K562 (cell line): ENCODE results near the gene DCHS2. TPM values are rescaled to one million over a fixed set of nuclear protein-coding genes. Genes with fewer than 3 reads are reported as not detected.

Experiments used
- ATAC-seq: fragments of 200-7000 bp; cut with Tn5 transposase; 3 replicates; pipeline ENCODE4 v1.9.1; 2020; ENCODE audit warnings: moderate library complexity
- BruUV-seq: library from RNA; stranded (reverse); fragments of 400-500 nt; replicated peaks from 2 replicates; lab custom pipeline; 2021; lab: Mats Ljungman, UMichigan
- CTCF ChIA-PET: fragments of 300-600 bp; formaldehyde crosslinking; extraction: SDS; loops from one replicate; lab custom pipeline; 2021; ENCODE audit warnings: low intra/inter-chr PET ratio; lab: Yijun Ruan, JAX
- POLR2A ChIA-PET: fragments of 300-600, 350-650 bp; sonication (Branson Sonifier 250); formaldehyde crosslinking; extraction: SDS; loops from one replicate; lab custom pipeline; 2021; ENCODE audit warnings: antibody characterized with exemption, inconsistent platforms; lab: Yijun Ruan, JAX
- DNase-seq, 4 experiments: peaks; one replicate each; pipeline versions ENCODE4 v3.0.0 to v3.0.0-alpha.2; 2011 to 2018; ENCODE audit warnings: low spot score in 3 of 4, mixed read lengths in 3 of 4; ENCODE audit errors: extremely low read depth in 1 of 4
- FAIRE-seq: peaks from 2 replicates; lab custom pipeline; 2011; peaks lifted over from hg19 to GRCh38; lab: Jason Lieb, UNC
- H2AFZ ChIP-seq: 2 replicates; pipeline ENCODE4 v1.6.0; 2011; ENCODE audit warnings: low read depth, low read length, control low read depth, inconsistent platforms
- H3K27ac ChIP-seq: fragments of 200-600 bp; 3 replicates; pipeline ENCODE4 v1.8.0; 2011; ENCODE audit warnings: low read depth, mild to moderate bottlenecking, control low read depth, inconsistent platforms, low read length, moderate library complexity, mixed read lengths; ENCODE audit errors: extremely low read depth
- H3K27me3 ChIP-seq, 2 experiments: fragments of 300-600 bp in 1 of 2; 2 replicates in 1 of 2; 3 replicates in 1 of 2; pipeline versions ENCODE4 v1.6.0 to v1.8.0; 2011; ENCODE audit warnings: inconsistent platforms in 2 of 2, low read length in 2 of 2, mild to moderate bottlenecking in 1 of 2, mixed read lengths in 1 of 2, moderate library complexity in 1 of 2; ENCODE audit not compliant: control insufficient read depth in 2 of 2, insufficient read depth in 2 of 2
- H3K36me3 ChIP-seq: fragments of 300-600 bp; 3 replicates; pipeline ENCODE4 v1.8.0; 2011; ENCODE audit warnings: mild to moderate bottlenecking, low read length, inconsistent platforms; ENCODE audit not compliant: control insufficient read depth, insufficient read depth
- H3K4me1 ChIP-seq, 2 experiments: fragments of 200-600 bp in 1 of 2; replicated peaks in 1 of 2; 2 replicates in 1 of 2; 3 replicates in 1 of 2; pipeline versions ENCODE4 v1.5.1 to v1.8.0; 2011; ENCODE audit warnings: inconsistent platforms in 2 of 2, low read length in 2 of 2, mild to moderate bottlenecking in 1 of 2, mixed read lengths in 1 of 2, moderate library complexity in 1 of 2; ENCODE audit not compliant: control insufficient read depth in 2 of 2, insufficient read depth in 2 of 2
- H3K4me2 ChIP-seq: 2 replicates; pipeline ENCODE4 v1.6.1; 2011; ENCODE audit warnings: low read length, control low read depth, inconsistent platforms, mixed read lengths; ENCODE audit not compliant: insufficient read depth
- H3K4me3 ChIP-seq: fragments of 200-600 bp; sonication (generic), shearing (Covaris generic); 2 replicates; pipeline ENCODE4 v1.5.1; 2016; ENCODE audit warnings: control low read depth, inconsistent platforms
- H3K79me2 ChIP-seq: fragments of 200-600 bp; 3 replicates; pipeline ENCODE4 v1.8.0; 2011; ENCODE audit warnings: low read length, inconsistent platforms; ENCODE audit not compliant: control insufficient read depth, insufficient read depth
- H3K9ac ChIP-seq, 2 experiments: 2 replicates each; pipeline versions ENCODE4 v1.6.0 to v1.6.1; 2011; ENCODE audit warnings: low read depth in 2 of 2, low read length in 2 of 2, control low read depth in 1 of 2, inconsistent platforms in 1 of 2, mild to moderate bottlenecking in 1 of 2, mixed read lengths in 1 of 2; ENCODE audit not compliant: insufficient read depth in 1 of 2
- H3K9me1 ChIP-seq: one replicate; pipeline ENCODE4 v1.6.0; 2011; ENCODE audit warnings: inconsistent platforms, mild to moderate bottlenecking, low read length, moderate library complexity; ENCODE audit not compliant: control insufficient read depth, insufficient read depth
- H3K9me3 ChIP-seq: replicated peaks from 2 replicates; pipeline ENCODE4 v1.5.1; 2011; ENCODE audit warnings: low read depth, low read length, inconsistent platforms; ENCODE audit not compliant: control insufficient read depth, insufficient read depth
- H4K20me1 ChIP-seq: replicated peaks from 2 replicates; pipeline ENCODE4 v1.6.1; 2011; ENCODE audit warnings: low read length, inconsistent platforms, mixed read lengths; ENCODE audit not compliant: control insufficient read depth, insufficient read depth
- FOXM1 ChIP-seq, 2 experiments: fragments of 450-650 bp in 1 of 2; sonication (generic) in 1 of 2; formaldehyde crosslinking in 1 of 2; IDR thresholded peaks; 2 replicates each; pipeline versions ENCODE4 v1.6.1 to v1.9.0; 2017 to 2022; ENCODE audit warnings: low read depth in 2 of 2, mild to moderate bottlenecking in 2 of 2, missing genetic modification reagents in 1 of 2, moderate library complexity in 1 of 2
- PHF8 ChIP-seq: fragments of 200-600 bp; sonication (generic); IDR thresholded peaks from 2 replicates; pipeline ENCODE4 v1.6.1; 2012; ENCODE audit warnings: mixed run types, mild to moderate bottlenecking, inconsistent platforms, low read length, moderate library complexity, borderline replicate concordance
- ZBTB7A ChIP-seq: IDR thresholded peaks from 2 replicates; pipeline ENCODE4 v1.6.1; 2011; ENCODE audit warnings: low read depth, mild to moderate bottlenecking, low read length, moderate library complexity, borderline replicate concordance; ENCODE audit not compliant: control insufficient read depth
- ZNF780A ChIP-seq: fragments of 250-450 bp; sonication (Bioruptor Pico); IDR thresholded peaks from 2 replicates; pipeline ENCODE4 v1.5.0; 2021; ENCODE audit warnings: mild to moderate bottlenecking
- WGBS: fragments of 100-300 bp; shearing (Covaris generic); methylation state at CpG from one replicate; pipeline ENCODE4 v1.1.6; 2016; ENCODE audit warnings: low coverage, mixed read lengths; ENCODE audit not compliant: insufficient coverage; ENCODE audit errors: missing lambda C conversion rate; 5-methylcytosine and 5-hydroxymethylcytosine counted together
- in situ Hi-C: fragments of 300-500 bp; cut with MboI; formaldehyde crosslinking; loops from 4 replicates; pipeline ENCODE4 v1.15.0; 2018; ENCODE audit warnings: inconsistent platforms, mixed read lengths
- intact Hi-C: fragments of 100-400 bp; cut with micrococcal nuclease; formaldehyde crosslinking; loops from 2 replicates; pipeline ENCODE4 v1.14.2; 2022
- polyA plus RNA-seq, 8 experiments: library from polyadenylated mRNA; depleted of rRNA in 4 of 8; stranded (reverse) in 5 of 8; unstranded in 3 of 8; fragments of >200 nt; fragmentation: Nextera tagmentation in 2 of 8; fragmentation: Illumina TruSeq in 1 of 8; extraction: Ambion mirVana in 2 of 8; extraction: Trizol in 1 of 8; gene quantifications; 2 replicates each; pipeline versions ENCODE4 v1.2.1 to v1.2.3, GENCODE V29; 2011 to 2014; ENCODE audit warnings: inconsistent platforms in 1 of 8, missing spikeins in 1 of 8
- total RNA-seq, 7 experiments: library from RNA; depleted of rRNA in 6 of 7; stranded (reverse); fragments of >200 nt in 6 of 7; fragmentation: Illumina TruSeq in 2 of 7; extraction: Trizol in 2 of 7; gene quantifications; 2 replicates each; pipeline versions ENCODE4 v1.2.1 to v1.2.3, GENCODE V29; 2011 to 2021; ENCODE audit warnings: low replicate concordance in 1 of 7
- TF ChIP-seq, protein P1 (sequence below): fragments of 250-450 bp; sonication (Bioruptor Pico); IDR thresholded peaks from 2 replicates; pipeline ENCODE4 v1.5.0; 2021; ENCODE audit warnings: mild to moderate bottlenecking, borderline replicate concordance
- TF ChIP-seq, protein P2 (sequence below): fragments of 250-450 bp; sonication (Bioruptor Pico); IDR thresholded peaks from 2 replicates; pipeline ENCODE4 v1.8.0; 2022; ENCODE audit warnings: inconsistent platforms
- TF ChIP-seq, protein P3 (sequence below), 2 experiments: fragments of 450-650 bp in 1 of 2; sonication (generic) in 1 of 2; formaldehyde crosslinking in 1 of 2; IDR thresholded peaks; 2 replicates each; pipeline versions ENCODE4 v1.7.1 to v1.9.0; 2016 to 2022; ENCODE audit warnings: inconsistent platforms in 1 of 2, mild to moderate bottlenecking in 1 of 2, missing genetic modification reagents in 1 of 2

The DCHS2 gene
- total and polyA plus RNA-seq, 9 of the 15 experiments (the other 6 are each of a cell fraction or from before 2014, with no cell fraction given) = 0.49 to 7.1 (median 5.3) TPM

DNA sequence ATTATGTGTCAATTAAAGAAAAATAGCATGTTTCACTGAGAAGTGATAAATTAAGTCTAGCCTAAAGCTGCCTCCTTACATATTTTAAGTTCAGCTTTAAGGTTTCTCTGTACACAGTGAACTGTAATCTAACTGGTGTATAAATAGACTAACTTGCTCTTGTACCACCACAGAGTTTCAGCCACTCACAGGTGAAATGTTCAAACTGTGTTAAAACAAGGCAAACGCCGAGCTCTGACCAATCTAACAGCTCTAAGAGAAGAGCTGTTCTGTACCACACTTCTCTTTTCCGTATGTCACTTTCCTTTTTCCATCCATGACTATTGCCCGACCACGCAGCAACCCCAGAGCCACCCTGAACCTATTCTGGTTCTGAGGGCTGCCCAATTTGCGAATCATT, 64.5 kb downstream of the DCHS2 start:
- POLR2A ChIA-PET = interaction anchor here (2.3 kb wide), 1 partner anchor 10 kb away, joined by 7 read pairs; no protein-coding TSS in a partner anchor
- Histone ChIP-seq H3K36me3 (no peaks in the 10 kb centered on the region), H3K79me2 (peaks cover 4% of the 10 kb centered on the region; the same call in 2 of the 3 replicates), H3K4me2 (no peak overlapping the region), H3K9me3 (no peaks in the 10 kb centered on the region), H3K9ac (no peak overlapping the region), H3K4me1 (peaks cover 0 to 4% of the 10 kb centered on the region in 2 experiments; a peak in 3 of 5 replicates), H4K20me1 (no peaks in the 10 kb centered on the region), H3K27me3 (no peaks in the 10 kb centered on the region), H3K9me1 (no peaks in the 10 kb centered on the region), H3K4me3 (no peak overlapping the region), H2AFZ (no peak overlapping the region), H3K27ac (no peak overlapping the region)
- DNase-seq (no peak), FAIRE-seq (peak; percentile 6), ATAC-seq (no peak)
- no TSS peak for BruUV-seq
- CTCF ChIA-PET = no interaction called here
- in situ Hi-C loops (no loop called here), intact Hi-C loops (no loop called here)
- 68% methylated on average over 6 of the region's 6 CpGs for WGBS
- TF ChIP-seq ZBTB7A = no peak
- TF ChIP-seq, protein P1, sequence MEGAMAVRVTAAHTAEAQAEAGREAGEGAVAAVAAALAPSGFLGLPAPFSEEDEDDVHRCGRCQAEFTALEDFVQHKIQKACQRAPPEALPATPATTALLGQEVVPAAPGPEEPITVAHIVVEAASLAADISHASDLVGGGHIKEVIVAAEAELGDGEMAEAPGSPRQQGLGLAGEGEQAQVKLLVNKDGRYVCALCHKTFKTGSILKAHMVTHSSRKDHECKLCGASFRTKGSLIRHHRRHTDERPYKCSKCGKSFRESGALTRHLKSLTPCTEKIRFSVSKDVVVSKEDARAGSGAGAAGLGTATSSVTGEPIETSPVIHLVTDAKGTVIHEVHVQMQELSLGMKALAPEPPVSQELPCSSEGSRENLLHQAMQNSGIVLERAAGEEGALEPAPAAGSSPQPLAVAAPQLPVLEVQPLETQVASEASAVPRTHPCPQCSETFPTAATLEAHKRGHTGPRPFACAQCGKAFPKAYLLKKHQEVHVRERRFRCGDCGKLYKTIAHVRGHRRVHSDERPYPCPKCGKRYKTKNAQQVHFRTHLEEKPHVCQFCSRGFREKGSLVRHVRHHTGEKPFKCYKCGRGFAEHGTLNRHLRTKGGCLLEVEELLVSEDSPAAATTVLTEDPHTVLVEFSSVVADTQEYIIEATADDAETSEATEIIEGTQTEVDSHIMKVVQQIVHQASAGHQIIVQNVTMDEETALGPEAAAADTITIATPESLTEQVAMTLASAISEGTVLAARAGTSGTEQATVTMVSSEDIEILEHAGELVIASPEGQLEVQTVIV (CRISPR knock-in tag) = no peak
- TF ChIP-seq, protein P2, sequence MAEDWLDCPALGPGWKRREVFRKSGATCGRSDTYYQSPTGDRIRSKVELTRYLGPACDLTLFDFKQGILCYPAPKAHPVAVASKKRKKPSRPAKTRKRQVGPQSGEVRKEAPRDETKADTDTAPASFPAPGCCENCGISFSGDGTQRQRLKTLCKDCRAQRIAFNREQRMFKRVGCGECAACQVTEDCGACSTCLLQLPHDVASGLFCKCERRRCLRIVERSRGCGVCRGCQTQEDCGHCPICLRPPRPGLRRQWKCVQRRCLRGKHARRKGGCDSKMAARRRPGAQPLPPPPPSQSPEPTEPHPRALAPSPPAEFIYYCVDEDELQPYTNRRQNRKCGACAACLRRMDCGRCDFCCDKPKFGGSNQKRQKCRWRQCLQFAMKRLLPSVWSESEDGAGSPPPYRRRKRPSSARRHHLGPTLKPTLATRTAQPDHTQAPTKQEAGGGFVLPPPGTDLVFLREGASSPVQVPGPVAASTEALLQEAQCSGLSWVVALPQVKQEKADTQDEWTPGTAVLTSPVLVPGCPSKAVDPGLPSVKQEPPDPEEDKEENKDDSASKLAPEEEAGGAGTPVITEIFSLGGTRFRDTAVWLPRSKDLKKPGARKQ = no peak
- no peak for TF ChIP-seq FOXM1 (IDR thresholded peaks at IDR 0.05; ENCODE audit: low read depth)
- TF ChIP-seq FOXM1 (CRISPR knock-in tag; IDR thresholded peaks at IDR 0.05; ENCODE audit: low read depth) = no peak
- TF ChIP-seq PHF8 = no peak
- TF ChIP-seq ZNF780A (CRISPR knock-in tag) = no peak
- TF ChIP-seq, protein P3, sequence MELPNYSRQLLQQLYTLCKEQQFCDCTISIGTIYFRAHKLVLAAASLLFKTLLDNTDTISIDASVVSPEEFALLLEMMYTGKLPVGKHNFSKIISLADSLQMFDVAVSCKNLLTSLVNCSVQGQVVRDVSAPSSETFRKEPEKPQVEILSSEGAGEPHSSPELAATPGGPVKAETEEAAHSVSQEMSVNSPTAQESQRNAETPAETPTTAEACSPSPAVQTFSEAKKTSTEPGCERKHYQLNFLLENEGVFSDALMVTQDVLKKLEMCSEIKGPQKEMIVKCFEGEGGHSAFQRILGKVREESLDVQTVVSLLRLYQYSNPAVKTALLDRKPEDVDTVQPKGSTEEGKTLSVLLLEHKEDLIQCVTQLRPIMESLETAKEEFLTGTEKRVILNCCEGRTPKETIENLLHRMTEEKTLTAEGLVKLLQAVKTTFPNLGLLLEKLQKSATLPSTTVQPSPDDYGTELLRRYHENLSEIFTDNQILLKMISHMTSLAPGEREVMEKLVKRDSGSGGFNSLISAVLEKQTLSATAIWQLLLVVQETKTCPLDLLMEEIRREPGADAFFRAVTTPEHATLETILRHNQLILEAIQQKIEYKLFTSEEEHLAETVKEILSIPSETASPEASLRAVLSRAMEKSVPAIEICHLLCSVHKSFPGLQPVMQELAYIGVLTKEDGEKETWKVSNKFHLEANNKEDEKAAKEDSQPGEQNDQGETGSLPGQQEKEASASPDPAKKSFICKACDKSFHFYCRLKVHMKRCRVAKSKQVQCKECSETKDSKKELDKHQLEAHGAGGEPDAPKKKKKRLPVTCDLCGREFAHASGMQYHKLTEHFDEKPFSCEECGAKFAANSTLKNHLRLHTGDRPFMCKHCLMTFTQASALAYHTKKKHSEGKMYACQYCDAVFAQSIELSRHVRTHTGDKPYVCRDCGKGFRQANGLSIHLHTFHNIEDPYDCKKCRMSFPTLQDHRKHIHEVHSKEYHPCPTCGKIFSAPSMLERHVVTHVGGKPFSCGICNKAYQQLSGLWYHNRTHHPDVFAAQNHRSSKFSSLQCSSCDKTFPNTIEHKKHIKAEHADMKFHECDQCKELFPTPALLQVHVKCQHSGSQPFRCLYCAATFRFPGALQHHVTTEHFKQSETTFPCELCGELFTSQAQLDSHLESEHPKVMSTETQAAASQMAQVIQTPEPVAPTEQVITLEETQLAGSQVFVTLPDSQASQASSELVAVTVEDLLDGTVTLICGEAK (IDR thresholded peaks at IDR 0.05) = no peak
- TF ChIP-seq, protein P3 (CRISPR knock-in tag; IDR thresholded peaks at IDR 0.05) = no peak
